ENCODE data around the gene ZMYM1.

ZMYM1 gene

GRCh38 chr1:35037206-35037605, 42.0 kb upstream of the ZMYM1 start:
- TF ChIP-seq, protein P1, sequence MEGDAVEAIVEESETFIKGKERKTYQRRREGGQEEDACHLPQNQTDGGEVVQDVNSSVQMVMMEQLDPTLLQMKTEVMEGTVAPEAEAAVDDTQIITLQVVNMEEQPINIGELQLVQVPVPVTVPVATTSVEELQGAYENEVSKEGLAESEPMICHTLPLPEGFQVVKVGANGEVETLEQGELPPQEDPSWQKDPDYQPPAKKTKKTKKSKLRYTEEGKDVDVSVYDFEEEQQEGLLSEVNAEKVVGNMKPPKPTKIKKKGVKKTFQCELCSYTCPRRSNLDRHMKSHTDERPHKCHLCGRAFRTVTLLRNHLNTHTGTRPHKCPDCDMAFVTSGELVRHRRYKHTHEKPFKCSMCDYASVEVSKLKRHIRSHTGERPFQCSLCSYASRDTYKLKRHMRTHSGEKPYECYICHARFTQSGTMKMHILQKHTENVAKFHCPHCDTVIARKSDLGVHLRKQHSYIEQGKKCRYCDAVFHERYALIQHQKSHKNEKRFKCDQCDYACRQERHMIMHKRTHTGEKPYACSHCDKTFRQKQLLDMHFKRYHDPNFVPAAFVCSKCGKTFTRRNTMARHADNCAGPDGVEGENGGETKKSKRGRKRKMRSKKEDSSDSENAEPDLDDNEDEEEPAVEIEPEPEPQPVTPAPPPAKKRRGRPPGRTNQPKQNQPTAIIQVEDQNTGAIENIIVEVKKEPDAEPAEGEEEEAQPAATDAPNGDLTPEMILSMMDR (IDR thresholded peaks at IDR 0.05): no peak

DNA sequence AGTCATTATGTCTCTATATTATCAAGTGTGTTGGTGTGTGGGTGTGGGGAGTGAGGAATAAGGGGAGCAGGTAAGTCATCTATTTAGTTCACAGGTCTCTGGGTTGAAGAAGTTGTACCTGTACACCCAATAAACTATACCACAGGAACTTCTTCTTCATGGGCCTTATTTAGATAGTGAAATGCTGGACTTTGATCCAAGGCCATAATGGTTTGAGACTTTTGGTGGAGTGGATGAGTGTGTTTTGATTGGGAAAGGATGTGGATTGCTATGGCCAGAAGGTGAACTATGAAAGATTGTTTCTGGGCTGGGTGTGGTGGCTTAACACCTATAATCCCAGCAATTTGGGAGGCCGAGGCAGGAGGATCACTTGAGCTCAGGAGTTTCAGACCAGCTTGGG, 40.5 kb upstream of the ZMYM1 start:
- TF ChIP-seq, protein P1 (IDR thresholded peaks at IDR 0.05): no peak

DNA sequence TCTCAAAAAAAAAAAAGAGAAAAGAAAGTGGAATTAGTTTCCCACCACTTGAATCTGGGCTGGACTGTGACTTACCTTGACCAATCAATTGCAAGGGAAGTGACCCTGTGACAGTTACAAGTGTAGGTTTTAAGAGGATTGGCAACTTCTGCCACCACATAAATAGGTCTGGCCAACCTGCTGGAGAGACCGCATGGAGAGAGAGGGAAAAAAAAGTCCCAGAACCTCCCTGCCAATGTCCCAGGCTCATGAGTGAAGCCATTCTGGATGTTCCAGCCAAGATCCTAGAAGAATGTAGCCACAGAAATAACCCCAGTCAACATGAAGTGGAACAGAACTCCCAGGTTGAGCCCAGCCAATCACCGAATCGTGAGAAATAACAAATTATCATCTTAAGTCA, 35.7 kb upstream of the ZMYM1 start:
- TF ChIP-seq, protein P1 (IDR thresholded peaks at IDR 0.05): no peak

DNA sequence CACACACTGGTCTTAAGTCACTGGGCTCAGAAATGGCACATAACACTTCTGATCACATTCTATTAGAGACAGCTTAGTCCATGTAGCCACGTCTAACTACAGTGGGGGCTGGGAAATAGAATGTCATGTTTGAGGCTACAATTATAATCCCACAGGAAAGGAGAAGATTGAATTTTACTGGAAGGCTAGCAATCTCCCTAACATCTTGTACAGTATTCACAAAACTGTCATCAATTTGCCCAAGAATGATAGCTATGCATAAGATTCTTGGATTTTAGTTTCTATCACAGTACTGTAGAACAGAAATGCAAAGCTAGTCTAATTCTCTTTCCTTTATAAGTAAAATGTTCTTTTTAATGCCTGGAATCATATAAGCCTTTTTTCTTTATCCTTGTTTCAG, 34.8 kb upstream of the ZMYM1 start:
- TF ChIP-seq, protein P1 (IDR thresholded peaks at IDR 0.05): no peak

- TF ChIP-seq, protein P1 (IDR thresholded peaks at IDR 0.05): no peak
These were observed 32.5 kb upstream of the ZMYM1 start for GRCh38 chr1:35046730-35047129.

DNA sequence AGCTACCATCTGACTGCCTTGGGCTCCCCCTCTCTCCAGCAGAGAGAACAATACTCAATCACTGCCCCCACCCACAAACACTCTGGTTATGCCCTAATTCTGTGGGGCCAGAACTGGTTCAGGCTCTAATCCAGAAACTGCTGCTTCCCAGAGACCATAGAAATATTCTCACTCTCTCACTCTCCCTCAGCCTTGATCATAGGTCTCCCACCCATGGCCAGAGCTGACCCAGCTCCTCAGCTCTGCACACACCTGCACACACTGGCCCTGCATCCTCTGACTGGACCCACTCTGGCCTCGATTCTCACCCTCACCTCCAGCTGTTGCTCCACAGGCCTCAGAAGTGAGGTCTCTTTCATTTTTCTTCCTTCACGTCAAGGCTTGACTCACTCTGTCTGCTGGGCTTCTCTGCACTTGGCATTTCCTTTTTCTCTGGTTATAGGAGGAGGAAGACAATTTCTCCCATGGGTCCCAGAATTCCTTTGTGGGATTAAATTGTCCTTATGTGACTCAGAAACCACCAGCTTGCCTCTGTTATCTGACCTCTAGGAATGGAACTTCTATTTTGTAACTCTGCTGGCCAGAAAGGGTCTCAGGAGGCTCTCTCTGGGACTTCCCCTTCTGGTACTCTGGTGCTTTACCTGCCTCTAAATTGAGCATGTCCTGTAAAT, 31.9 kb upstream of the ZMYM1 start:
- TF ChIP-seq, protein P1 (IDR thresholded peaks at IDR 0.05): no peak

DNA sequence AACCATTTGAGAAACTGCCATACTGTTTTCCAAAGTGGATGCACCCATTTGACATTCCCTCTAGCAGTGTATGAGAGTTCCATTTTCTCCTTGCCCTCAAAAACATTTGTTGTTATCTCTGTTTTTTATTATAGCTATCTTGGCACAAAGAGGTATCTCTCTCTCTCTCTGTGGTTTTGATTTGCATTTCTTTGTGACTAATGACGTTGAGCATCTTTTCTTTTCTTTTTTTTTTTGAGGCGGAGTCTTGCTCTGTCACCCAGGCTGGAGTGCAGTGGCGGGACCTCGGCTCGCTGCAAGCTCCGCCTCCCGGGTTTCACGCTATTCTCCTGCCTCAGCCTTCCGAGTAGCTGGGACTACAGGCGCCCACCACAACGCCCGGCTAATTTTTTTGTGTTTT, 30.1 kb upstream of the ZMYM1 start:
- TF ChIP-seq, protein P1 (IDR thresholded peaks at IDR 0.05): no peak

GRCh38 chr1:35053433-35053832, 25.8 kb upstream of the ZMYM1 start:
- TF ChIP-seq, protein P1 (IDR thresholded peaks at IDR 0.05): no peak
